HG03060 (cell line): ENCODE data around the gene RASGRP2.

Experiments
- ATAC-seq: cut with Tn5 transposase; IDR thresholded peaks from one replicate; pipeline ENCODE4 v1.9.1; 2021; ENCODE audit warnings: low read depth, moderate number of reproducible peaks; ENCODE audit not compliant: unreplicated experiment

Gene RASGRP2

GRCh38 chr11:64771861-64772260, 27.9 kb upstream of the RASGRP2 start:
- no peak for ATAC-seq

DNA sequence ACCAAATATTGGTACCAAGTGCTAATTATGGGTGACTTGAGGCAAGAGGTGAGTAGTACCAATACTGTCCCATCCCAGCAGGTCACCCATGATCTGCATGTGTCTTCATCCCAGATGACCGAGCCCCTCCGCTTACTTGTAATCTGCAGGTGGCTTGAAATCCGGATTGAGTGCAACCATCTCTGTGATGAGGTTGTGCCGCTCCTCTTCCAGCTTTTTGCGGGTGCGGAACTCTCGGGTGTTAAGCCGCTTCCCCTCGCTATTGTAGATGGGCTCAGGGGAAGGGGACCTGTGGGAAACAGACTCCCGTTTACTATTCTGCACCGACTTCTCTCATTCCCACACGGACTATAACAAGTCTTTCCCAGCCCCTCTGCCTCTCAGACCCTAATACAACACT, 26.2 kb upstream of the RASGRP2 start:
- ATAC-seq, result no peak

- ATAC-seq, result no peak
These were observed 25.3 kb upstream of the RASGRP2 start for GRCh38 chr11:64769283-64769682.

DNA sequence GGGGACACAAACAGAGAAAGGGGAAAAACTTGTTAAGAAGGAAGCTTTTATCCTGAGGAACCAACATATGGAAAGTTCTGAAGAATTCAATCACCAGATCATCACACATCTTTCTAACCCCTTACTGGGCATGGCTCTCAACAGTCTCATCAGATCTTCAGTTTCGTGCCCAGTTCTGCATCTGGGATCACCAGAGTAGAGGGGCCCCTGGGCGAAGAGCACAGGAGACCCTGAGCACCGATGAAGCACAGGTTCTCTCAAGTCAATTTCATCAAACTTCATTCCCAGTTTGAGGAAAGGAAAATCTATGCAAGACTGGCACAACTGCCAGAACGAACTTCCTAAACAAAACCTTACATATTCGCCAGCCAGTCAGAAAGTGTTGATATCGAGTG, 24.4 kb upstream of the RASGRP2 start:
- no peak for ATAC-seq

- no peak for ATAC-seq
These were observed 23.7 kb upstream of the RASGRP2 start for GRCh38 chr11:64767344-64768299.

DNA sequence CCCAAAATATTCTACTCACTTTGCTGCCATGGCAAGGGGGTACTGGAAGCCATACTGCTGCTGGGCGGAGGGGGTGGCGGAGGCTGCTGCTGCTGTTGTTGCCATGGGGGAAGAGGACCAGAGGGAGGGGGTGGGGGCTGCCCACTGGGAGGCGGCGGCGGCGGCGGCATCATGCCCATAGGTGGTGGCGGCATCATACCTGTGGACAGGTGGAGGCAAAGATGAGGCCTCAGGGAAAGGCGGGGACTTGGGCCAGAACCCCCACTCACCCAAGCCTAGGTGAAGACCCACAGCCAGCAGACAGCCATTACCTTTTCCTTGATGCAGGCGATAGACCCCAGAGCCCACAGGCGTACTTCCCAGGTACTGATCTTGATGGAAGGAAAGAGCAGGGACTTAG, 22.9 kb upstream of the RASGRP2 start:
- no peak for ATAC-seq

- no peak for ATAC-seq
These were observed 22.1 kb upstream of the RASGRP2 start for GRCh38 chr11:64765851-64766665.

- no peak for ATAC-seq
These were observed 21.4 kb upstream of the RASGRP2 start for GRCh38 chr11:64765291-64765850.

- no peak for ATAC-seq
These were observed 20.8 kb upstream of the RASGRP2 start for GRCh38 chr11:64764753-64765152.

DNA sequence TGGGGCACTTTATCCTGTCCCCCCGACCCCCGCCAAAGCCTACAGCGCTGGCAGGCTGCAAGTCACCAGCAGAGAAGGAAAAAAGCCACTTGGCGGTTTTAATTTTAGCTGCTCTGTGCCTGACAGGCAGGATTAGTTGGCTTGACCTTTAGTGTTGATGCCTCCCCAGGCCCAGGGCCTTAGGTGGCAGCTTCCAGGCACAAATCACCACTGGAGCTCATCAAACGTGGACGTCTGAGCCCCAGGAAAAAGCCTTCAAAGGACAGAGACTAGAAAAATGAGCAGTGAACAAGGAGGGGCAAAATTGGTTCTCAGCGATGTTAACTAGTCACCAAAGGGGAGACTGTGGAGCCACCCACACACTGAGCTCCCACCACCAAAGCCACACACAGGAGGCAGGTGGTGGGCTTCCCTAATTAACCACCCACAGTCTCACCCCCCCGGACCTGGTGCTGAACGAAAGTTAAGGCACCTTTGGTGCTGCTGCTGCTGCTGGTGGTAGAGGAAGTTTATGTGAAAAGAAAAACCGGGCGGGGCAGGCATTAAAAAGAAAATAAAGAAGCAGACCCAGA, 20.2 kb upstream of the RASGRP2 start:
- ATAC-seq, result no peak

DNA sequence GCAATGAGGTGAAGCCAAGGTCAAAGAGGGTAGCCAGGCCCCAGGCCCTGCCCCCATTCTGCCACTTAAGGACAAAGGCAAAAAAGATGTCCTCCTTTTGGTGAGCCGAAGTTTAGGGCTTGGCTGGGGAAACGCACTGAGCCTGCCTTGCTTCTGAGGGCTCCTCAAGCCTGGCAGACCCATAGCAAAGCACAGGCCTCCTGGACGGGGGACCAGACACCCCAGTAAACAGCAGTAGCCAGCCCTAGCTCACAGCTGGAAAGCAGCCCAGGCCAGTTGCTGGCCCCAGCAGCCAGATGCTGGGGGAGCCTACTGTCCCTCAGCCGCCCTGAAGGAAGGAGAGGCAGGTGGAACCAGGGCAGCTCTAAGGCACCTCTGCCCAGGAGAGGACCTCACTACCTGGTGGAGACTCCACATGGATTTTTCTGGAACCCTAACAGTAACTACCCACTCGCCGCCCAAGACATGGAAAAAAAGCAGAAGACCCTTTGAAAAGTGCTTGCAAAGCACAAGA, 19.6 kb upstream of the RASGRP2 start:
- no peak for ATAC-seq

DNA sequence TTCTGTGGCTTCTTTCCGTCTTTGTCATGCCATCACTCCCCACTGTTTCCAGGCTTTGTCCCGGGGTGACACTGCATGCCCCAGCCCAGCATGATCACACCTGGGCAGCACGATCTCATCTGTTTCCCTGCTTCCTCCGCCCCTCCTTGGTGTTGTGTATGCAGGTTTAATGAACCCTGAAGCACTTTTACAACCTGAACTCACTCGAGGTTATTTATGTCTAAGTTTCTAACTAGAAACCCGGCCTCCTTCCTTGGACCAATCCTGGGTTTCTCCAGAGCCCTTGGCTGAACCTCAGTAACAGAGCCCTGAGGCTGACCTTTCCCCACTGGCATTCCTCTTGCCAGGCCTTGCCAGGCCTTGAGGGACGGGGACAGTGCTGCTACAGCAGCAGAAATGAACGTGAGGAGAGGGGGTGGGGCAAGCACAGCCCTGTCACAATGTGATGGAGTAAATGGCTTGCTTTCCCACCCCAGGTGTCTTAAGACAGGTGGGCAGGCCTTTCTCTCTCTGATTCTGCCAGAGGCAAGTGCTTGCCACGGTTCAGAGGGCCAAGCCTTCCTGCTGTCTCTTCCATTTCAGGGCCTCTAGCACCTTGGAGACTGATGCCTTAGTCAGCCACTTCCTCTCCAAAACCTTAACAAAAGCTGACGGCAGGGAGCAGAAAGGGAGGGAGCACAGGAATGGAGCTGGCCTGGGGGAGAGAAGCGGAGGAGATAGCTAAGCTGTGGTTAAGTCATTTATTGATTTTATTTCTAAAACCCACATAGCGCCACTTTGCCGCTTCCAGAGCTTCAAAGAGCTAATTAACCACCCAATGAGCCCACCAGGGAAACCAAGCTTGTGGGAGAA, 19.0 kb upstream of the RASGRP2 start:
- no peak for ATAC-seq

DNA sequence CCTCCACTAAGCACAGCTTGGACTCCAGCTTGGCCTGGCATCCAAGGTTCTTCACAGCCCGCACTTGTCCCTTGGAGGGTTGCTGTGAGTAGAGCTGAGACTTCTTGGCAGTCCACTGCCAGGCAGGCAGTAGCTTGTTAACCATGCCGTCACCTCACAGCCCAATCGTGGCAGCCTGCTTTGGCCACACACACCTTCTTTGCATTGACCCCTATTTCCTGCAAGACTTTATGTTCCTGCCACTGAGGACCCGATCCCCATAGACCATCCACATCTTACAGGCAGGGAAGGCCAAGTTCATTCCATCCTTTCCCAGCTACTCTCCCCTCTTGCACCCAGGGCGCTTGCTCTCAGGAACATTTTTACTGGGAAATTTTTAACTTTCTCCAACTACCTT, 18.3 kb upstream of the RASGRP2 start:
- ATAC-seq, result no peak

GRCh38 chr11:64760759-64761420, 16.9 kb upstream of the RASGRP2 start:
- no peak for ATAC-seq

DNA sequence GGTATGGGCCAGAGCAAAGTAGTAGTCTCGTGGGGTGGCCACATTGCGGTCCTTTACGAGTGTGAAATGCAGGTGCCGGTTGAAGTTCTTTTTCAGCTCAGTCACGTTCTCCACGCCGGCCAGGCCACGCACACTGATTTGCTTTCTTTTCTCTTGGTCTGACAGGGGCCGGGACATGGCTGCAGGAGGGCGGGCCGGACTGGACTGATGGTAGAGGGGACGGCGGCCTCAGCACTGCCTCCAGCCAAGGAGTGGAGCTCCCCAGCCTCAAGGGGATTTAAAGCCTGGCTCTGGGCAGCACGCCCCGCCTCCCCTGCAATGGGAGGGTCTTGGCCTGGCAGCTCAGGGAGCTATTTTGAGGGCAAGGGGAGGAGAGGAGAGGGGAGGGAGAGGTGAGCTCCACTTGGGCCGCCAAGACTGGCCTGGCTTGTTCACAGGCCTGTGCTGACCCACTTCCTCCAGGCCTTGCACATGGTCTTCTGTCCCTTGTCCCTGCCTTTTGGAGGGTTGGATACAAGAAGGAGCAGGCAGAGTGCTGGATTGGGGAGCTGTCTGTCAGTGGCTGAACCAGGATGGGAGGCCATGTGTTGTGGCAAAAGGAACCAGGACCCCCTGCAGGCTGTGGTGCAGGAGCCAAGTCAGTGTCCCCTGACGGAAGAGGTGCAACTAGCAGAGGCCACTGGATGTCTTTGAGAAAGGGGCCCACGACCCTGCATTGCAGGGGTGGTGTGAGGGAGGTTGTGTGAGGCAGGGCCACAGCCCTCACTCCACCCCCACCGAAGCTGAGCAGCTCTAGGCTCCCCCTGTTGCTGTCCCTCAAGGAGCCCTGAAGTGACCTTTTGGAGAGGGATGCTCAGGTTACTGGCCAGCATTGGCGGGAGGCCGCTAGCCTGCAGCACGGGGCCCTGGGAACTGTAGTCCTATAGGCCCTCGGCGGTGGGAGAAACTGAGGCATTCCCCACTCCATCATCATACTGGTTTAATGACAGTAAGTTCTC, 16.1 kb upstream of the RASGRP2 start, which contains the start of gene PYGM:
Gene PYGM (minus strand): TSS at position 253 of the 998 bp plus-strand sequence. CDS start 76 bp downstream, at position 177.
- no peak for ATAC-seq

GRCh38 chr11:64759131-64759721, 15.3 kb upstream of the RASGRP2 start:
- no peak for ATAC-seq

- no peak for ATAC-seq
These were observed 14.6 kb upstream of the RASGRP2 start for GRCh38 chr11:64758330-64759079.
